ENCODE results near the gene LRPPRC.

Gene LRPPRC

DNA sequence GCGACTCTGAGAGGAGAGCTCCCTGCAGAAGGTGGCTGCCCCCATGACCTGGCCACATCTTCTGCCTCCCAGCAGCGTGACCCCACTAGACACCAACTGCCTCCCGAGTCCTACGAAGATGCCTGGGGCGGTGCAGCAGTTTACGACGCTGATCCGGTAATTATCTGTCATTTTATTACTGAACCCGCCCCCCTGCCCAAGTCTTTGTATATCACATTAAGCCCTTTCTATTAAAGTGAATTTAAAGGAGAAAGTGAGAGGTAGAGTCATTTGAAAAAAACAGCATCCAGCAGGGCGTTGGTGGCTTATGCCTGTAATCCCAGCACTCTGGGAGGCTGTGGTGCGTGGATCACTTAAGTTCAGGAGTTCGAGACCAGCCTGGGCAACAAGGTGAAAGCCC, 123.6 kb downstream of the LRPPRC start:
- TF ChIP-seq, protein P1, sequence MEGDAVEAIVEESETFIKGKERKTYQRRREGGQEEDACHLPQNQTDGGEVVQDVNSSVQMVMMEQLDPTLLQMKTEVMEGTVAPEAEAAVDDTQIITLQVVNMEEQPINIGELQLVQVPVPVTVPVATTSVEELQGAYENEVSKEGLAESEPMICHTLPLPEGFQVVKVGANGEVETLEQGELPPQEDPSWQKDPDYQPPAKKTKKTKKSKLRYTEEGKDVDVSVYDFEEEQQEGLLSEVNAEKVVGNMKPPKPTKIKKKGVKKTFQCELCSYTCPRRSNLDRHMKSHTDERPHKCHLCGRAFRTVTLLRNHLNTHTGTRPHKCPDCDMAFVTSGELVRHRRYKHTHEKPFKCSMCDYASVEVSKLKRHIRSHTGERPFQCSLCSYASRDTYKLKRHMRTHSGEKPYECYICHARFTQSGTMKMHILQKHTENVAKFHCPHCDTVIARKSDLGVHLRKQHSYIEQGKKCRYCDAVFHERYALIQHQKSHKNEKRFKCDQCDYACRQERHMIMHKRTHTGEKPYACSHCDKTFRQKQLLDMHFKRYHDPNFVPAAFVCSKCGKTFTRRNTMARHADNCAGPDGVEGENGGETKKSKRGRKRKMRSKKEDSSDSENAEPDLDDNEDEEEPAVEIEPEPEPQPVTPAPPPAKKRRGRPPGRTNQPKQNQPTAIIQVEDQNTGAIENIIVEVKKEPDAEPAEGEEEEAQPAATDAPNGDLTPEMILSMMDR (IDR thresholded peaks at IDR 0.05; ENCODE audit: control insufficient read depth, insufficient read depth, low read depth, low read length, missing control alignments), result no peak
- no peak for DNase-seq (ENCODE audit: low read depth)
- H3K4me3 ChIP-seq (ENCODE audit: control insufficient read depth, low read depth, low read length), result no peak overlapping the region

DNA sequence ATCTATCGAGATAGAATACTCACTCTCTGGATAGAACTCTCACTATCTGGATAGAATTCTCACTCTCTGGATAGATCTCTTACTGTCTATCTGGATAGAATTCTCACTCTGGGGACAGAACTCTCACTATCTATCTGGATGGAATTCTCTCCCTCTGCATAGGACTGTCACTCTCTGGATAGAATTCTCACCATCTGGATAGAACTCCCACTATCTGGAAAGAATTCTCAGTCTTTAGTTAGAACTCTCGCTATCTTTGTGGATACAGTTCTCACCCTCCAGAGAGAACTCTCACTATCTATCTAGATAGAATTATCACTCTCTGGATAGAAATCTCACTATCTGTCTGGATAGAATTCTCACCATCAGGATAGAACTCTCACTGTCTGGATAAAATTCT, 140.5 kb downstream of the LRPPRC start:
- no peak overlapping the region for H3K4me3 ChIP-seq (ENCODE audit: control insufficient read depth, low read depth, low read length)
- TF ChIP-seq, protein P1 (IDR thresholded peaks at IDR 0.05; ENCODE audit: control insufficient read depth, insufficient read depth, low read depth, low read length, missing control alignments), result no peak
- DNase-seq (ENCODE audit: low read depth), result no peak

DNA sequence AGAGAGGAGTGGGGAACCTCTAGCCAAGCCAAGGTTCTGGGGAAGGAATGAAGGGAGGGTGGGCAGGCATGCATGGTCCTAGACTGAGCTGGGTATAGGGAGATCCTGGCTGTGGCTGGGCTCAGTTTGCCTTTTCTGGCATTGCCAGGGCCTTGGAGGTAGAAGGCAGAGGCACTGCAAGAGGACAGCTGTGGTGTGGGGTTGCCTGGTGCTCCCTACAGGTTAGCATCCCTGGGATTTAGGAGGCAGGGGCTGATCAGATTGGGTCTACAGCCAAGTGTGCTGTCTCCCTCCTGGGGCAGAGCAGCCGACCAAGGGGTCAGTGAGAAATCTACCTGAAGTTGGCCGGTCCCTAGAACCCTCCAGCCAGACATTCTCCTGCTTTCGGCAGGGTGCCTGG, 141.1 kb downstream of the LRPPRC start:
- H3K4me3 ChIP-seq (ENCODE audit: control insufficient read depth, low read depth, low read length), result no peak overlapping the region
- DNase-seq (ENCODE audit: low read depth), result no peak
- TF ChIP-seq, protein P1 (IDR thresholded peaks at IDR 0.05; ENCODE audit: control insufficient read depth, insufficient read depth, low read depth, low read length, missing control alignments), result no peak

DNA sequence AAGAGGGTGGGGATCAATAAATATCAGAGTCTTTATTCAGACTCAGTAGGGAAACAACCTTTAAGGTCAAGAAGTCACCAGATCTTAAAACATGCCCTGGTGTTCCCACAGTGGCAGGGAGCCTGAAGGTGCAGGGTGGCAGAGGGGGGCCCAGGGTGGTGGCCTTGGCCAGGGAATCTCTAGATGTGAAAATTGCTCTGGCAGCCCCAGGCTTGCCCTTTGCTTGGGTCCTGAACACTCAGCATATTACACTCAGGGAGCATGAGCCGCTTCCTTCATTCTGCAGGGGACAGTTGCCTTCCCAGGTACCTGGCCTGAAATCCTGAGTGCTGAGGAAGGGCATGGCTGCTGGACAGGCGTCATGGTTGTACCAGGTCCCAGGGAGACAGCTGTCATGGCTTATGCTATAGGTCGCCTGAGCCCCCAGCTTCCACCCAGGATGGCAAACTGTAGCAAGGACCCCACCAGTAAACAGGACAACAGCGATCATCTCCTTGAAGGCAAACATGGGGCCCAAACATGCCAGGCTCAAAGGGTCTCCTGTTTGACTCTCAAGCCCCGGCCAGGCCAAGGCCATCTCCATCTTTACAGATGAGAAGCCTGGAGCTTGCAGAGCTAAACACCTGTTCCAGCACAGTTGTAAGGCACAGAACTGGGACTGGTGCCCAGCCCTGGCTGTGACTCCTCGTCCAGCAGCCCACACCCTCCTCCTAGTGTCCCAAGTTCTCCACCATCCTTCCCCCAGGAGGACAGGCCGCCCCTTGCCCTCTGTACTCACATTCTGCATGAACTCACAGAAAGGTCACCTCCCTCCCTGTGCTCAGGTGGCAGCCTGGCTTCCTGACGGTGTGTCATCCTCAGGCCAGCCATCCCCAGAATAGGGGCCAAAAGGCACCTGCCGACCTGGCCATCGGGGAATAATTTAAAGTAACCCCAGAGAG, 142.4 kb downstream of the LRPPRC start:
- TF ChIP-seq, protein P1 (IDR thresholded peaks at IDR 0.05; ENCODE audit: control insufficient read depth, insufficient read depth, low read depth, low read length, missing control alignments), result no peak
- H3K4me3 ChIP-seq (ENCODE audit: control insufficient read depth, low read depth, low read length), result no peak overlapping the region
- no peak for DNase-seq (ENCODE audit: low read depth)

DNA sequence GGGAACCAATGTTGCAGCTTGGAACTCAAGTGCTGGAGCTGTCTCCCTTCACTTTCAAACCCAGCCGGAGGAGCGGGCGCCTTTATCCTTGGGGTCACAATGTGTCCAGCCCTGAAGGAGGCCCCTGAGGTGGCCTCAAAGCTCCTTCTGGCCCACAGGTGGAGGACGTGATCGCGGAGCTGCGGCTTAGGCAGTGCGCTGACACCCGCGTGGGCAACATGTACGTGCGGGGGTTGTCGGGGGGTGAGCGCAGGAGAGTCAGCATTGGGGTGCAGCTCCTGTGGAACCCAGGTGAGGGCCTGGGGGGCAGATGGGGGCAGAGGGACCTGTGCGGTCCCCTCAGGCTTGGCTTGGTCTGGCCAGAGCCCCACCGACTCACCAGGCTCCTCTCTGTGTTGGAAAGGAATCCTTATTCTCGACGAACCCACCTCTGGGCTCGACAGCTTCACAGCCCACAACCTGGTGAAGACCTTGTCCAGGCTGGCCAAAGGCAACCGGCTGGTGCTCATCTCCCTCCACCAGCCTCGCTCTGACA, 143.5 kb downstream of the LRPPRC start:
- DNase-seq (ENCODE audit: low read depth), result no peak
- TF ChIP-seq, protein P1 (IDR thresholded peaks at IDR 0.05; ENCODE audit: control insufficient read depth, insufficient read depth, low read depth, low read length, missing control alignments), result no peak
- no peak overlapping the region for H3K4me3 ChIP-seq (ENCODE audit: control insufficient read depth, low read depth, low read length)

DNA sequence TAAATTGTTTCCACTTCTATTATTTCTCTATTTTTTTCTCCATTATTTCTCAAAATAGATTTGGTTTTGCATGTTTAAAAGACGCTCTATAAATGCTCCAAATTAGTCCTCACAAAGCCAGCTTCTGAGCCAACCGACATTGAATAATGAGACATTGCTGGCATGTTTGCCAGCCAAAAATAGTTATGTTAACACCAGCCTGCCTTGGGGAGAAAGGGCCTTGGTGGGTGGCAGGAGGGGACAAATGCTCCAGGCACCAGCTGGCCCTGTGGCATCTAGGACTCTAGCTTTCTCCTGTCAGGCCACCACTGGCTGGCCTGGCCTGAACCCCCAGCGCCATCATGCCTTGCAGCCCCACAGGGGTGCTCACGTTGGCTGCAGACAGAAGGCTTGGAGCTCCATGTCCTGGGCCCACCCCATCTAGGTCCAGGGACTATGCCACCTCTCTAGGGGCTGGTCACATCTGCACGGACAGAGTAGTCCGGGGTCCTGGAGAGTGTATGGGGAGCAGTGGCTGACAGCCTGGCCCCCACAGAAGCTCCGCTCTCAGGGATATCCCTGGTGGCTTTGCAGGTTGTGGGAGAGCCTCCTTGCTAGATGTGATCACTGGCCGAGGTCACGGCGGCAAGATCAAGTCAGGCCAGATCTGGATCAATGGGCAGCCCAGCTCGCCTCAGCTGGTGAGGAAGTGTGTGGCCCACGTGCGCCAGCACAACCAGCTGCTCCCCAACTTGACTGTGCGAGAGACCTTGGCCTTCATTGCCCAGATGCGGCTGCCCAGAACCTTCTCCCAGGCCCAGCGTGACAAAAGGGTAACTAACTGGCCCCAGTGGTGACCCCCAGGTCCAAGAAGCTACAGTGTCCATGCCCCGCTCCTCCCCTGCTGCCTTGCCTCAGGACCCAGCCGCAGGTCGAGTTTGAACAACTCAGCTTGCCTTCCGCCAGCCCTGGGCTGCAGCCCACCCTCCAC, 144.5 kb downstream of the LRPPRC start:
- H3K4me3 ChIP-seq (ENCODE audit: control insufficient read depth, low read depth, low read length), result no peak overlapping the region
- TF ChIP-seq, protein P1 (IDR thresholded peaks at IDR 0.05; ENCODE audit: control insufficient read depth, insufficient read depth, low read depth, low read length, missing control alignments), result no peak
- DNase-seq (ENCODE audit: low read depth), result no peak

Measured in AG09309 (cell line).